Endothelial cell (in vitro differentiated cells): Measurements from ENCODE around the gene LAMC2. TPM values are rescaled to one million over a fixed set of nuclear protein-coding genes. Genes with fewer than 3 reads are reported as not detected.

Experiments
- DNase-seq: peaks from one replicate; pipeline ENCODE4 v3.0.0; 2021; ENCODE audit warnings: low spot score
- H3K27ac Mint-ChIP-seq: one replicate; pipeline ENCODE4 v1.8.0; 2021; ENCODE audit warnings: mixed read lengths, inconsistent platforms; ENCODE audit not compliant: unreplicated experiment
- H3K27me3 Mint-ChIP-seq: one replicate; pipeline ENCODE4 v1.8.0; 2021; ENCODE audit warnings: mild to moderate bottlenecking, moderate library complexity, mixed read lengths, inconsistent platforms; ENCODE audit not compliant: unreplicated experiment
- H3K36me3 Mint-ChIP-seq: one replicate; pipeline ENCODE4 v1.8.0; 2021; ENCODE audit warnings: mild to moderate bottlenecking, low read depth, mixed read lengths, inconsistent platforms; ENCODE audit not compliant: unreplicated experiment
- H3K4me1 Mint-ChIP-seq: one replicate; pipeline ENCODE4 v1.8.0; 2021; ENCODE audit warnings: mild to moderate bottlenecking, mixed read lengths, inconsistent platforms; ENCODE audit not compliant: unreplicated experiment
- H3K4me3 Mint-ChIP-seq: one replicate; pipeline ENCODE4 v1.8.0; 2021; ENCODE audit warnings: mild to moderate bottlenecking, mixed read lengths, inconsistent platforms; ENCODE audit not compliant: unreplicated experiment
- H3K9me3 Mint-ChIP-seq: one replicate; pipeline ENCODE4 v1.8.0; 2021; ENCODE audit warnings: mixed read lengths, inconsistent platforms; ENCODE audit not compliant: unreplicated experiment
- CTCF ChIP-seq: fragments of 200-600 bp; sonication (generic); IDR thresholded peaks from one replicate; pipeline ENCODE4 v1.5.0; 2021; ENCODE audit warnings: antibody characterized with exemption; ENCODE audit not compliant: unreplicated experiment
- total RNA-seq: library from RNA; stranded (reverse); fragmentation: NEBNext Ultra II Directional; extraction: Animal tissue kit (Norgen Biotek cat#: 25700); gene quantifications from one replicate; pipeline ENCODE4 v1.2.1, GENCODE V29; 2021; ENCODE audit not compliant: unreplicated experiment

The LAMC2 gene
- total RNA-seq, 1 donor from 2014 or later: 2.3 TPM

- Mint-ChIP-seq H3K4me1 (peaks cover 15% of the 10 kb centered on the region), H3K27me3 (peaks cover 3% of the 10 kb centered on the region), H3K27ac (no peak overlapping the region), H3K9me3 (no peaks in the 10 kb centered on the region), H3K36me3 (no peaks in the 10 kb centered on the region), H3K4me3 (no peak overlapping the region)
- no peak for DNase-seq
- TF ChIP-seq CTCF: no peak
Measured at GRCh38 chr1:183276386-183277080, 90.5 kb downstream of the LAMC2 start.

- Mint-ChIP-seq H3K4me1 (peaks cover 15% of the 10 kb centered on the region), H3K27me3 (peaks cover 3% of the 10 kb centered on the region), H3K36me3 (no peaks in the 10 kb centered on the region), H3K27ac (peak overlapping the region; percentile 53), H3K9me3 (no peaks in the 10 kb centered on the region), H3K4me3 (peak overlapping the region; percentile 62)
- DNase-seq: no peak
- TF ChIP-seq CTCF: no peak
Measured at GRCh38 chr1:183277821-183278738, 92.0 kb downstream of the LAMC2 start.

- no peak for DNase-seq
- Mint-ChIP-seq H3K36me3 (no peaks in the 10 kb centered on the region), H3K27me3 (peaks cover 3% of the 10 kb centered on the region), H3K4me3 (no peak overlapping the region), H3K4me1 (peaks cover 15% of the 10 kb centered on the region), H3K27ac (peak overlapping the region; percentile 53), H3K9me3 (no peaks in the 10 kb centered on the region)
- TF ChIP-seq CTCF: no peak
Measured at GRCh38 chr1:183278739-183279591, 92.9 kb downstream of the LAMC2 start.

GRCh38 chr1:183279835-183280234 is 93.8 kb downstream of the LAMC2 start:
- peaks cover 15% of the 10 kb centered on the region for H3K4me1 Mint-ChIP-seq
- no peak for DNase-seq
- H3K27me3 Mint-ChIP-seq: peaks cover 7% of the 10 kb centered on the region
- no peaks in the 10 kb centered on the region for H3K36me3 Mint-ChIP-seq
- no peaks in the 10 kb centered on the region for H3K9me3 Mint-ChIP-seq
- no peak for TF ChIP-seq CTCF
- H3K4me3 Mint-ChIP-seq: no peak overlapping the region
- peak overlapping the region; percentile 78 for H3K27ac Mint-ChIP-seq
